Measurements from ENCODE around the gene HSD17B8.

- TF ChIP-seq CTCF (conservative IDR thresholded peaks at IDR 0.05; ENCODE audit: low read depth, low read length), result no peak
- no peak for TF ChIP-seq EZH2phosphoT487 (IDR thresholded peaks at IDR 0.05; ENCODE audit: borderline replicate concordance, low read length)
Measured at GRCh38 chr6:33156964-33157363, 47.5 kb upstream of the HSD17B8 start.

All from PC-3 (cell line).